GM18519 (cell line): Measurements from ENCODE around the gene SLC2A5.
"Not testable (repeated sequence)": the region's sequence is repeated elsewhere in the genome, so short reads cannot be mapped to it uniquely, and the experiment has no call there.

ENCODE experiments used
- ATAC-seq: cut with Tn5 transposase; IDR thresholded peaks from one replicate; pipeline ENCODE4 v1.9.1; 2021; ENCODE audit warnings: mild to moderate bottlenecking, moderate library complexity; ENCODE audit not compliant: unreplicated experiment, low FRiP score

The SLC2A5 gene, protein sequence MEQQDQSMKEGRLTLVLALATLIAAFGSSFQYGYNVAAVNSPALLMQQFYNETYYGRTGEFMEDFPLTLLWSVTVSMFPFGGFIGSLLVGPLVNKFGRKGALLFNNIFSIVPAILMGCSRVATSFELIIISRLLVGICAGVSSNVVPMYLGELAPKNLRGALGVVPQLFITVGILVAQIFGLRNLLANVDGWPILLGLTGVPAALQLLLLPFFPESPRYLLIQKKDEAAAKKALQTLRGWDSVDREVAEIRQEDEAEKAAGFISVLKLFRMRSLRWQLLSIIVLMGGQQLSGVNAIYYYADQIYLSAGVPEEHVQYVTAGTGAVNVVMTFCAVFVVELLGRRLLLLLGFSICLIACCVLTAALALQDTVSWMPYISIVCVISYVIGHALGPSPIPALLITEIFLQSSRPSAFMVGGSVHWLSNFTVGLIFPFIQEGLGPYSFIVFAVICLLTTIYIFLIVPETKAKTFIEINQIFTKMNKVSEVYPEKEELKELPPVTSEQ

DNA sequence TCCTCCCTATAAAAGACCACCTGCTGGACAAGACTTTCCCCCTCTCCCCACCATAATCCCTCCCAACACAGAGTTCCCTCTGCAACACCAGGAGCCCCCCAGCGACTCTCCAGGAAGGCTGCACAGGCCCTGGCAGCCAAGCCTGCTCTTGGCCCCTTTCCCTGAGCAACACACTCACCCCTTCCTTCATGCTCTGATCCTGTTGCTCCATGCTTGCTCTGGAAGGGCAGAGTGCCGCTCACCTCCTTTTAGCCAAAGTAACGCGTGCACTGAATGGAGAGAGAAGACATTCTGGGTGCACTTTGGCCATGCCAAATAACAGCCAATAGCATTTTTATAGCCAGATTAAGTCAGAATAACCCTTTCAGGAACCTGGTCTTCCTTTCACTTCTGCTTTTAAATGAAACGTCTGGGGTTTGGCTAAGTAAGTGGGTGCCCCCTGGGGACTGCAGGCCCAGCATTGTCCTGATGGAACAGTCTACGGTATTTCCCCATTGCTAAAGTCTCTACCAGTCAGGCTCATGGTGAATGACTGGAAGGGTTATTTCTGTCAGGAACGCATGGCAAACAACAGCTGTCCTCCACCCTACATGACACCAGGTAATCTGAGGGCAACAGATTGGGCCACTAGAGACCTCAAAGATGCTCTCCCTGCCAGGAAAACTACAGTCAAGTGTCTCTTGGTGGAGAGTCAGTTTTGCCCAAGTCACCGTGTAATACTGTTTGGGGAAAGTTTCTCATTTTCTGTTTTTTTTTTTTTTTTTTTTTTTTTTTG lies at the start of gene SLC2A5:
Gene SLC2A5, minus strand, starts transcription at position 310 of the 775 bp plus-strand sequence. Its CDS starts 99 bp downstream, at position 211.
- ATAC-seq: peak; percentile 60

DNA sequence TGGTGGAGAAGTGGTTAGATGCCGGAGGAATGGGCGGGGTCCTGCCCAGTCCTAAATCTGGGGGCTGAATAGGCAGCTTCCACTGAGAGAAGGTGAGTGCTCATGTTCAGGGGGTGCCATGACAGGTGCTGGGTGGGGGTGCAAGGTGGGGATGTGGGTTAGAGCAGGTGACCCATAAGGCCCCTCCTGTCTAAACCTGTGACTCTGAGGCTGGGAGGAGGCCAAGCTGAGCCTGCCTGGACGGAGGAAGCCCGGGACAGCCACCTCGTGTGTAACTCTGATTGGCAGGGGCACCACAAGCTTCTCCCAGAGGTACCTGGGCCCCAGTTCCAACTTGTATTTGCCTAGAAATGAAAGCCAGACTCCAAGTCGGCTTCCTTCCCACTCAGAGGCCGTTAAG lies 48.8 kb upstream of the SLC2A5 start:
- ATAC-seq: no peak

DNA sequence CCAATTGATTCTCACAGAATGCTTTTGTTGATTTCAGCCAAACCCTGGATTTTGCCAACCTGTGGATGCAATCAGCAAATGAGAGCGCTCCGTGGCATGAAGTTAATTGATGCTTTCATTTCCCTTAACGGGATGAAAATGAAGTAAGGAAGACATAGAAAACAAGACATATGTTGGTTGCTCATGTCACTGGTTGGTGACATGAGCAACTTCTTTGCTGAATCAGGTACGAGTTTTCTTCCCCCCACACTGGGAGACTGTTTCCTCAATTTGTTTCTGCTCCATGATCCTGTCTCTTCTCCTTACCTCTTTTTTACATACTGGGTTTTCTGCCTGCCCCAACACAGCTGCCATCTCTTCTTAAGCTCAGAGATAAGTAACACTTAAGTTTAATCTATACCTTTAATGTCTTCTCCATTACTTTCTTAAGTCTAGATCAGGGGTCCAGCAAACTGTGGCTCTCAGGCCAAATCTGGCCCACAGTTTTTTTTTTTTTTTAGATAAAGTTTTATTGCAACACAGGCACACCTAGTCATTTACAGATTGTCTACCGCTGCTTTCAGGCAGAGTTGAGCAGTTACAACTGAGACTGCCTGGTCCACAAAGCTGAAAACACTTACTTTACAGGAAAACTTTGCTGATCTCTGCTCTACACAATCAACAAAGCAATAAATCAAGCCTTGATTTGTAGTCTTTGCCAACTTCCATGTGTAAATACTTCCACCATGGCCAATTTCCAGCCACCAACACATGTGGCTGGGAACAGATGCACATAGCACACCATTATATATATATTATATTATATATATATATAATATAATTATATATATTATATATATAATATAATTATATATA lies 46.1 kb upstream of the SLC2A5 start:
- ATAC-seq: no peak

DNA sequence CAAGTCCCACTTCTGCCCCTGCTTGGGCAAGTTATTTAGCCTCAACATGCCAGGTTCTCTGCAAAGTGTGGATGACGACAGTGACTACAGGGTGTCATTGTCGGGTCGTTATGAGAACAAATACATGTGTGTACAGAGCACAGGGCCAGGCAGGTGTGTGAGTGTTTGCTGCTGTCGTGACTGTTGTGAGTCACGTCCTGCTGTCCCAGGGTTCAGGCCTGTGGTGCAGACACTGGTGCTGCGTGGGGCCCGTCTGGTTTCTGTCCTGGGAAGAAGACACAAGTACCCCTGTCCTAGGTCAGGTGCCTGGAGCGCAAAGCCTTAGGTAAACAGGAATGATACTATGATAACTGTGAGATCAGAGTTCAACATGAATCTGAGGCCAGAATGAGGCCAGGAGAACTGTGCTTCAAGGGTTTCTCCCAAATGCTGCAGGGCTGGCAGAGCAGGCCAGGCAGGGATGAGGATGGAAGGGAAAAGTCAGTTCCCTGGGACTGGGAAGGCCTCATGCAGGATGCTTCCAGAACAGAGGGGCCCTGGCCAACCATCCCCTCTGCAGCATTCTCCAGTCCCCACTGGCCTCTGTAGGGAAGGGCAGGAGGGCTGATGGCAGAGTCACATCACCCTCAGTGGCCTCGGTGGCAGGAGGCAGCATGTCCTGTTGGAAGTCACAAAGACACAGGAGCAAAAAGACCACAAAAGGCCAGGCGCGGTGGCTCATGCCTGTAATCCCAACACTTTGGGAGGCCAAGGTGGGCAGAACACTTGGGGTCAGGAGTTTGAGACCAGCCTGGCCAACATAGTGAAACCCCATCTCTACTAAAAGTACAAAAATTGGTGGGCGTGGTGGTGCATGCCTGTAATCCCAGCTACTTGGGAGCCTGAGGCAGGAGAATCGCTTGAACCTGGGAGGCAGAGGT lies 43.8 kb upstream of the SLC2A5 start:
- ATAC-seq: no peak

DNA sequence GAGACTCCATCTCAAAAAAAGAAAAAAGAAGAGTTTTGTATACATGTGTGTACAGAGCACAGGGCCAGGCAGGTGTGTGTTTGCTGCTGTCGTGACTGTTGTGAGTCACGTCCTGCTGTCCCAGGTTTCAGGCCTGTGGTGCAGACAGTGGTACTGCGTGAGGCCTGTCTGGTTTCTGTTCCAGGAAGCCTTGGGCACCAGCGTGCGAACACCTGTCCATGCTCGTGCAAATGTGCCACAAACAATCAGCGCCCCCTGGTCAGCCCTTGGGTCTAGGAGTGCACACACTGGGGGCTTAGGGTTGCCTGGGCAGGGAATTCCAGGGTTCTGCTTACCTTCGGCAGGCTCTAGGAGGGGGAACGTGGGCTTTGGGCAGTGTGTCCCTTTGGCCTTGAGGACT lies 42.5 kb upstream of the SLC2A5 start:
- ATAC-seq: no peak

DNA sequence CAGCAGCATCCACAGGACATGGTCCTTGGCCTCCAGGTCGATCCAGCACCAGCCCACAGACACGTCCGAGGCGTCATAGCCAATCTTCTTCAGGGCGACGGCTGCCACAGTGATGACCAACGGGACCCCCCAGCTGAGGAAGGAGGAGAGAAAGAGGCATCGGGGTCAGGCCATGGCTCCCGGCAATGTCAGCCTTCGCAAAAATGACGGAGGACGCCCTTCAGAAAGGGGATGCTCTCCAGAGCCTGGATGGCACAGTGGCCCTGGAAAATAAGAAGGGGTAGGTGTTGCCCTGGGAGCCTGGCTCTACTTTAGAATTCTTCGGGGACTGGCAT lies 41.9 kb upstream of the SLC2A5 start:
- ATAC-seq: no peak

DNA sequence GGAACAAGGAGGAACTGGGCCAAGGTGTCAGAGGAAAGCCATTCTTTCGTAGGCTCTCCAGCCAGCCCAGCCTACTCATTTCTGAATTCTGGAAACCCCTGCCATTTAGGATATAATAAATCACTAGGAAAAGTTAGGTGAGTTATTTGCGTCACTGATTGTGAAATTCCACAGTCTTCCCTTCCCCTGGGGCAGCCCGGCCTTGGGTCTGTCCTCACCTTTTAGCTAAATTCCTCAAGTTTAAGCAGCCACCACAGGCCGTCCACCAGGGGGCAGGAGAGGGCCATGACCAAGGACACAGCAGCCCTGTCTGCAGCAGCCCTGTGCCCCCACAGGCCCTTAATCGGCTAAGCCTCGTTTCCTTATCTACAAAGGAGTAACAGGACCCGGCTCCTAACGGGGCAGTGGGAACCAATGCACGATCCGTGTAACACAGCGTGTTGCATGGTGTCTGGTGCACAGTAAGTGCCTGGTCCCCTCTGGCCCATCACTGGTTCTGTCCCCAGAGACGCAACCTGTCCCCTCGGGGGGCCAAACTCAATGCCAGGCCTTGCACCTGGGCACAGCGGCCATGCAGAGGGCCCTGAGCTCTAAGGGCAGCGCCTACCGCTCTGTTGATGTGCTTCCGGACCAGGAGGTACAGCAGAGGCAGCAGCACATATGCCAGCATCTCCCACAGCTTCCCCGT lies 41.4 kb upstream of the SLC2A5 start:
- no peak for ATAC-seq

DNA sequence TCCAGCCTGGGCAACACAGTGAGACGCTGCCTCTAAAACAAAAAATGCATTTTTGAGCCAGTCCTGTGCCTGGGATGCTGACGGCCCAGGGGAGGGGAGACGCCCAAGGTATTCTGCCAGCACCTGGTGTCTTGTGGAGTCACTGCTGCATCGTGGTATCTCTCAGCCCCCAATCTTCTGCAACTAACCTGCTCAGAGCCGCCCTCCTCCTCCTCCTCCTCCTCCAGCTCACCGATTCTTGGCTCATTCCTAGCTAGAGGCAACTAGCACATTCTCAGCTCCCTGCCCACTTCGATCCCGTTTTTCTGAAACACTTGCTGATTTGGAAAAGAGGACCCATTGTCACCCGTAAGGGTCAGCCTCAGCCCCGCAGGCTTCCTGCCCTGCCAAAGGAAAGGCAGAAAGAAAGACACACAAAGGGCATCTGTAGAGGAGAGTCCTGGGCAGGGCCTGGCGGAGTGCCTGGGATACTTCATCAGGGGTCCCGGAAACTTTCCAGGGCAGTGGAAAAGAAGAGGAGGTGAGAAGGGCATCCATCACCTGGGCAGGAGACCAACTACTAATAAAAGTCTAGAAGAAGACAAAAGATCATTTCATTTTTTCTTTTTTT lies 38.7 kb upstream of the SLC2A5 start:
- ATAC-seq: no peak

DNA sequence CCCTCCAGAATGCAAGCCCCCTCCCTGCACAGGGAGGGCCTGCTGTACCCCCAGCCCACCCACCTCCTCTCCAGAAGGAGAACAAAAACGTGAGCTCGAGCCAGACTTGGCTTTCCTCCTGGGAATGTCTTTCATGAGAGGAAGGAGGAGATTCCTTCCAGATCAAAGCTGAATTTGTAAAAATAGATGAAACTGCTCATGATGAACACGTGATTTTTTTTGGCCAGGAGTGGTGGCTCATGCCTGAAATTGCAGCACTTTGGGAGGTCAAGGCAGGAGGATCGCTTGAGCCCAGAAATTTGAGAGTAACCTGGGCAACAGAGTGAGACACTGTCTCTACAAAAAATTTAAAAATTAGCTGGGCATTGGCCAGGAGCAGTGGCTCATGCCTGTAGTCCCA lies 37.7 kb upstream of the SLC2A5 start:
- ATAC-seq: no peak

DNA sequence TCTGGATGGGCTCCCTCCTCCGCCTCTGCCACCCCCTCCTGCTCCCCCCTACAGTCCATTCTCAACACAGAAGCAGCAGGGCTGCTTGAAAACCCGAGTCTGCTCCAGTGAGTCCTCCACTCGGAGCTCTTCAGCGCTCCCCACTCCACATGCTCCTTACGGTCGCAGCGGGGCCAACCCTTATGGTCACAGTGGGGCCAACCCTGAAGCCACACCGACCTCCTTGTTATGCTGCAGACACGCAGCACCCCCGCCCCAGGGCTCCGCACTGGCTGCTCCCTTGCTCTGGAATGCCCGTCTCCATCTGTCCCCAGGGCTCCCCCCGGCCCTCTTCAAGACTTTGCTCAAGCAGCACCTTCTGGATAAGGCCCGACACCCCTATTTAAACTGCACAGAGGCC lies 36.9 kb upstream of the SLC2A5 start:
- ATAC-seq: no peak

DNA sequence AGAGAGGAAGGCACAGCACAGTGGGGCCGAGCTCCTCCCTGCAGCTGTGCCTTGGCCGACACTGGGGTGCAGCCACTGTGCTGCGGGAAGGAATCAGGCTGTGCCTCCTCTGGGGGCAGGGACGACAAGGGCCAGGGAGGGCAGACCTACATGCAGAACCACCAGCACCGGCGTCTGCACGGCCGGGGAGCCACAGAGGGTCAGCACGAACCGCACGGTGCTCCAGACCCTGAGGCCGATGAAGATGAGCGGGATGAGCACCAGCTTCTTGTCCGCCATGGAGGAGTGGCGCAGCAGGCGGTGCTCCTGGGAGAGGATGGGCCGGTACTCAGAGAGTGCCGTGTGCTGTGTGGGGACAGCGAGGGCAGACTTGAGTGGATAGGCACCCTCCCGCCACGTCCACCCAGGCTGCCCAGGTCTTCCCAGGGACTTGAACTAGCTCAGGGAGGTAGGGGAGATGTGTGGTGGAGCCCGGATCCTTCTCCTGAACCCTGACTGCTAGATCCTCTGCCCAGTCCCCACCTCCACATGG lies 36.0 kb upstream of the SLC2A5 start:
- ATAC-seq: no peak

DNA sequence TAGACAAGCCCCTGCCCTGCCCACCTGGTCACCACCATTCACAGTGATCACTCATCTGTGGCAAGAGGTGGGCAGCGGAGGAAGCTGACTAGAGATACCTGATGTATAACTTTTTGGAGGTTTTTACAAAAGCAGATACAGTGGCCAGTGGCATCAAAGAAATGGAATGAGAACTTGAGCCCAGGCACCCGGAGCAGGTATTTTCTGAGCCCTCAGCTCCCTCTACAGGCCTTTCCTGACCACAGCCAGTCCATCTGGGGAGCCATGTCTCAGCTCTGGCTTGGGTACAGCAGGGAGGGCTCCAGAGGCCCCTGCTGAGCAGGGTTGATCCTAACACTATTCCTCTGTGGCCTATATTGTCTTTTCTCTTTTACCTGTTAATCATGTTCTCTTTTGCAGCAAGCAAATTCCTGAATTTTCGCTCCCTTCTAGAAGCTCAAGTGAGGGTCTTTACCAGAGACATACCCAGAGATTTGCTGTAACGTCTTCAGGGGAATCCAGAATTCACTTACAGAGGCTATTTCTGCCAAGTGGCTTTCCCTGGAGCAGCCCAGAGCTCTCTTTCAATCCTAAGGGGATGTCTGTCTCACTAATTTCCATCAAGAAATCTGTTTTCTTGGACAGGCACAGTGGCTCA lies 32.2 kb upstream of the SLC2A5 start:
- no peak for ATAC-seq

DNA sequence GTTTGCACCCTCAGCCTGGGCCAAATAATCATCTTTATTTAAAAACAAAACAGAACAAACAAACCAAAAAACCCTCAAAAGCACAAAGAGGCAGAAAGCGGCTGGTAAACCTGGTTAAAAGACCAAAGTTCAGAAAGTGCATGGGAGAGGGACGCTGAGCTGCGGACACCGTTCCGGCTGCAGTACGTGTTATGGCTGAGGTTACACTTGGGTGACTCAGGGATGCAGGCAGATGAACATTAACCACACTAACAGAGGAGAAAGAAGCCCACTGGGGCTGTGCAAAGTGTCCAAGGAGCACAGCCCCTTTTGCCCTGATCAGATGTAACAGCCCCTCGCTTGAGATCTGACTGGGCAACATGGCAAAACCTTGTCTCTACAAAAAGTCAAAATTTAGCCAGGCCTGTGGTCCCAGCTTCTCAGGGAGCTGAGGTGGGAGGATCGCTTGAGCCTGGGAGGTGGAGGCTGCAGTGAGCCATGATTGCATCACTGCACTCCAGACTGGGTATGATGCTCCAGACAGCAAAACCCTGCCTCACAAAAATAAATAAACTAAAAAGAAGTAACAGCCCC lies 31.1 kb upstream of the SLC2A5 start:
- ATAC-seq: no peak

DNA sequence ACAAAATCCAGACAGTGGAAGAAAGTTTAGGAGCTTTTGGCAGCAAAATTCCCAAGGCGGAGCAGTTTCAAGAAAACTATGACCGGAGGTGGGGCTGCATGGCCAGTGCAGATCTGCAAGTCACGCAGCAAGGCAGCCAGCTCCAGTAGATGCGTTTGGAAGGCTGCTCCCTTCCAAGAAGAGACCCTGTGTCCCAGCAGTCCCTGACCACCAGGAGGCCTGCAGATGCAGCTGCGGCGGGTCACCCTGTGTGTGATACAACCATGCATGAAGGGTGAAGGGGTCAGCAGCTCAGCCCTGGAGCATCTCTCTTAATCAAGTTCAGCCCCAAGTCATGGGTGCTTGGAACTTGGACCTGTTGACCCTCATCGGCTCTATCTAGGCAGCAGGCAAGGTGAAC lies 30.1 kb upstream of the SLC2A5 start:
- ATAC-seq: no peak

DNA sequence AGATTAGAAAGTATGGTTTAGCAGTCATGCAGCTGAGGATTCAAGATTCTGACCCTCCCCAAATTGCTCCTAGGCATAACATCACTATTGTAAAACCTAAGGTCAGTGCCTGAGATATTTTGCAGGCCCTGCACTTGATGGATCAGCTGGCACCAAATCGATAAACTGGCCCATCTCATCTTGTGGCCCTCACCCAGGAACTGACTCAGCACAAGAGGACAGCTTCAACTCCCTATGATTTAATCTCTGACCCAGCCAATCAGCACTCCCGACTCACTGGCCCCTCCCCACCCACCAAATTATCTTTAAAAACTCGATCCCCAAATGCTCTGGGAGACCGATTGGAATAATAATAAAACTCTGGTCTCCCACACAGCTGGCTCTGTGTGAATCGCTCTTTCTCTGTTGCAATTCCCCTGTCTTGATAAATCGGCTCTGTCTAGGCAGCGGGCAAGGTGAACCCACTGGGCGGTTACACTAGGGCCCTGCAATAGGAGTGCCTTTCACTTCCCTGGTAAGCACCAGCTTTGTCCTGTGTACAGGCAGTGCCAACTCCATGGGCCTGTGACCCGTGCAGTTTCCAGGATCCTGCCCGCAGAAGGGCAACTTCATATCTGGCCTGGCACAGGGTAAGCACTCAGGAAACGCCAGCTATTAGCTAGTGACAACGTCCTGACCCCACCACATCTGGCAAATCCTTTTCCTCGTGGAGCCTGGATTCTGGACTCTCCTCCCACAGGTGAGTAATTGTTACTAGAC lies 28.7 kb upstream of the SLC2A5 start:
- ATAC-seq: no peak

DNA sequence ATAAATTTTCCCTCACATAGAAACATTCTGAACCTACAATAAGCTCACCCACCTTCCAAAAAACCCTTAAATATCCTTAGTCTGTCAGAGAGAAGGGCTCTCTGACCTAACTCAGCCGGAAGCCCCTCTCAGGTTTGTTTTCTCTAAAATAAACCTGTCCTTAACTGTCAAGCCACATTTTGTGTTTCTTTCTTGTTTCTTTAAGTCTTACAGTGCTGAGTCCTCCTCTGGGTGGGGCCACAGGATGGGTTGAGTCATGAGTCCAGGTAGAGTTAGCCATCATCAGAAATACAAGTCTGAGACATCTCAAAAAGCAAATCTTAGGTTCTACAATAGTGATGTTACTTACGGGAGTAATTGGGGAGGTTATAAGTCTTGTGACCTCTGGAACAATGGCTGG lies 26.4 kb upstream of the SLC2A5 start:
- ATAC-seq: no peak

DNA sequence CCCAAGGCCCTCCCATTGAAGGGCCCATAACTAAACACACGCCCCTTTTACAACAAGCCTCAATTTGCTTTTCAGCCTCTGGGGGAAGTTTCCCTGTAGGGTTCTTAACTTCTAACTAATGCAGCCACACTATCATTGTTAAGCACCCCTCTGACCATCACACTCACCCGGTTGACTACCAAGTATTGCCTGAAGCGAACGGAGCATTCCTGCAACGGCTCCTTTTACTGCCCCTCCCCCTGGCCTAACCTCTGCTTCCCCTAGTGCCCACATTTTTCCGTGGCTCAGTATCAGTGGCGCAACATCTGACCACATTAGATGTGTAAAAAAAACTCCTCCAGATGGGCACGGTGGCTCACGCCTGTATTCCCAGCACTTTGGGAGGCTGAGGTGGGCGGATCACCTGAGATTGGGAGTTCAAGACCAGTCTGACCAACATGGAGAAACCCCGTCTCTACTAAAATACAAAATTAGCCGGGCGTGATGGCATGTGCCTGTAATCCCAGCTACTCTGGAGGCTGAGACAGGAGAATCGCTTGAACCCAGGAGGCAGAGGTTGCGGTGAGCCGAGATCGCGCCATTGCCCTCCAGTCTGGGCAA lies 24.7 kb upstream of the SLC2A5 start:
- not testable (repeated sequence) for ATAC-seq
